Kidney epithelial cell (primary cell): ENCODE measurements around the gene ELP2. TPM values are rescaled to one million over a fixed set of nuclear protein-coding genes. Genes with fewer than 3 reads are reported as not detected.

Source experiments
- total RNA-seq: library from RNA; depleted of rRNA; stranded (reverse); fragments of >200 nt; gene quantifications from 2 replicates; pipeline ENCODE4 v1.2.3, GENCODE V29; 2015

Gene ELP2
- total RNA-seq, 1 donor from 2014 or later: 63.9 TPM

Other genes starting within 250 kb of the ELP2 start
- gene RPRD1A, start 62.3 kb upstream of the ELP2 start, total RNA-seq: 58.6 and 64.8 TPM in 2 replicates
- 94.1 and 98.0 TPM in 2 replicates for gene SLC39A6, start 559 bp upstream of the ELP2 start, total RNA-seq
- 15.3 and 20.7 TPM in 2 replicates for gene MOCOS, start 57.6 kb downstream of the ELP2 start, total RNA-seq
- 47.2 and 57.3 TPM in 2 replicates for gene FHOD3, start 167.8 kb downstream of the ELP2 start, total RNA-seq